ENCODE data around the gene FANCM.

DNA sequence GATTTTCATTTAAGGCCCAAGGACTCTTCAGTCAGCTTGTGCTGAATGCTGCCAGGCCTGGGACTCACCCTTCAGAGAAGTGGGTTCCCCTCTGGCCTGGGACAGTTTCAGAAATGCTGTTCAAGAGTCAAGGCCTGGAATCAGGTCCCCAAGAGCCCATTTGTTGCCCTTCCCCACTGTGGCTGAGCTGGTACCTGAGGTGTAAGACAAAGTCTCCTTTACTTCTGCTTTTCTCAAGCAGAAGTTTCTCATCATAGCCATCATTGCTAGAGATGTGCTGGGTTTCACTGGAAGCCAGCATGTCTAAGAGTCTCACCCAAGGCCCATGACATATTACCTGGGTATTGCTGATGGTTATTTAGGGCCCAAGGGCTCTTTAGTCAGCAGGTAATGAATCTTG lies 8.9 kb downstream of the FANCM start:
- TF ChIP-seq, protein P1, sequence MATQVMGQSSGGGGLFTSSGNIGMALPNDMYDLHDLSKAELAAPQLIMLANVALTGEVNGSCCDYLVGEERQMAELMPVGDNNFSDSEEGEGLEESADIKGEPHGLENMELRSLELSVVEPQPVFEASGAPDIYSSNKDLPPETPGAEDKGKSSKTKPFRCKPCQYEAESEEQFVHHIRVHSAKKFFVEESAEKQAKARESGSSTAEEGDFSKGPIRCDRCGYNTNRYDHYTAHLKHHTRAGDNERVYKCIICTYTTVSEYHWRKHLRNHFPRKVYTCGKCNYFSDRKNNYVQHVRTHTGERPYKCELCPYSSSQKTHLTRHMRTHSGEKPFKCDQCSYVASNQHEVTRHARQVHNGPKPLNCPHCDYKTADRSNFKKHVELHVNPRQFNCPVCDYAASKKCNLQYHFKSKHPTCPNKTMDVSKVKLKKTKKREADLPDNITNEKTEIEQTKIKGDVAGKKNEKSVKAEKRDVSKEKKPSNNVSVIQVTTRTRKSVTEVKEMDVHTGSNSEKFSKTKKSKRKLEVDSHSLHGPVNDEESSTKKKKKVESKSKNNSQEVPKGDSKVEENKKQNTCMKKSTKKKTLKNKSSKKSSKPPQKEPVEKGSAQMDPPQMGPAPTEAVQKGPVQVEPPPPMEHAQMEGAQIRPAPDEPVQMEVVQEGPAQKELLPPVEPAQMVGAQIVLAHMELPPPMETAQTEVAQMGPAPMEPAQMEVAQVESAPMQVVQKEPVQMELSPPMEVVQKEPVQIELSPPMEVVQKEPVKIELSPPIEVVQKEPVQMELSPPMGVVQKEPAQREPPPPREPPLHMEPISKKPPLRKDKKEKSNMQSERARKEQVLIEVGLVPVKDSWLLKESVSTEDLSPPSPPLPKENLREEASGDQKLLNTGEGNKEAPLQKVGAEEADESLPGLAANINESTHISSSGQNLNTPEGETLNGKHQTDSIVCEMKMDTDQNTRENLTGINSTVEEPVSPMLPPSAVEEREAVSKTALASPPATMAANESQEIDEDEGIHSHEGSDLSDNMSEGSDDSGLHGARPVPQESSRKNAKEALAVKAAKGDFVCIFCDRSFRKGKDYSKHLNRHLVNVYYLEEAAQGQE (IDR thresholded peaks at IDR 0.05; ENCODE audit: unreplicated experiment) = no peak
- TF ChIP-seq EZH2 (IDR thresholded peaks at IDR 0.05; ENCODE audit: low read depth, unreplicated experiment) (no peak), CTCF (conservative IDR thresholded peaks at IDR 0.05; ENCODE audit: low read depth in 2 of 2) (no peak), POLR2AphosphoS5 (IDR thresholded peaks at IDR 0.05; ENCODE audit: low read depth) (no peak), EZH2phosphoT487 (IDR thresholded peaks at IDR 0.05; ENCODE audit: unreplicated experiment) (no peak), CREB1 (CRISPR knock-in tag; IDR thresholded peaks at IDR 0.05; ENCODE audit: low read depth) (no peak)

All from GM23338 (cell line).